Prostate gland (tissue), 2 donors: ENCODE measurements around the gene FAM161B. TPM values are rescaled to one million over a fixed set of nuclear protein-coding genes. Genes with fewer than 3 reads are reported as not detected.

Experiments
- DNase-seq: peaks from one replicate; pipeline ENCODE4 v3.0.0-alpha.2; 2019; ENCODE audit warnings: low spot score
- H3K27ac ChIP-seq, 2 donors: fragments of 200-600 bp; sonication (generic); 2 replicates each; pipeline ENCODE4 v1.5.1; 2017 to 2019
- H3K27me3 ChIP-seq: fragments of 200-600 bp; sonication (generic); replicated peaks from 2 replicates; pipeline ENCODE4 v1.5.1; 2019; ENCODE audit not compliant: insufficient read depth
- H3K36me3 ChIP-seq, 2 donors: fragments of 200-600 bp; sonication (generic); 1 replicate in 1 of 2; 2 replicates in 1 of 2; pipeline versions ENCODE4 v1.5.1 to v1.8.1; 2017 to 2019
- H3K4me1 ChIP-seq: fragments of 200-600 bp; sonication (generic); replicated peaks from 2 replicates; pipeline ENCODE4 v1.5.1; 2019
- H3K4me3 ChIP-seq, 2 donors: fragments of 200-600 bp; sonication (generic); 2 replicates each; pipeline ENCODE4 v1.5.1; 2017 to 2019
- H3K9me3 ChIP-seq: fragments of 200-600 bp; sonication (generic); 2 replicates; pipeline ENCODE4 v1.5.1; 2017
- CTCF ChIP-seq, 4 experiments: fragments of 200-600 bp in 2 of 4; fragments of 450-650 bp in 2 of 4; sonication (generic) in 2 of 4; IDR thresholded peaks; 1 replicate in 3 of 4; 2 replicates in 1 of 4; pipeline ENCODE4 v1.5.1; 2016 to 2019; ENCODE audit warnings: antibody characterized with exemption in 4 of 4, mild to moderate bottlenecking in 2 of 4, moderate library complexity in 2 of 4
- POLR2A ChIP-seq: fragments of 450-650 bp; IDR thresholded peaks from one replicate; pipeline ENCODE4 v1.6.1; 2016; ENCODE audit warnings: antibody characterized with exemption, mild to moderate bottlenecking
- POLR2AphosphoS5 ChIP-seq: sonication (generic); formaldehyde crosslinking; IDR thresholded peaks from one replicate; pipeline ENCODE4 v1.6.1; 2017; ENCODE audit warnings: antibody characterized with exemption
- WGBS: methylation state at CpG from one replicate; pipeline ENCODE4 v1.1.5; 2018; 5-methylcytosine and 5-hydroxymethylcytosine counted together
- intact Hi-C: fragments of 100-400 bp; cut with DNase I; formaldehyde crosslinking; loops from one replicate; pipeline ENCODE4 v1.14.2; 2022
- total RNA-seq, 2 donors: library from RNA; depleted of rRNA; stranded (reverse); fragments of >200 nt; gene quantifications; one replicate each; pipeline ENCODE4 v1.1.0, GENCODE V29; 2016

Gene FAM161B
- total RNA-seq, 2 donors from 2014 or later, result 9.3 to 13.8 TPM

DNA sequence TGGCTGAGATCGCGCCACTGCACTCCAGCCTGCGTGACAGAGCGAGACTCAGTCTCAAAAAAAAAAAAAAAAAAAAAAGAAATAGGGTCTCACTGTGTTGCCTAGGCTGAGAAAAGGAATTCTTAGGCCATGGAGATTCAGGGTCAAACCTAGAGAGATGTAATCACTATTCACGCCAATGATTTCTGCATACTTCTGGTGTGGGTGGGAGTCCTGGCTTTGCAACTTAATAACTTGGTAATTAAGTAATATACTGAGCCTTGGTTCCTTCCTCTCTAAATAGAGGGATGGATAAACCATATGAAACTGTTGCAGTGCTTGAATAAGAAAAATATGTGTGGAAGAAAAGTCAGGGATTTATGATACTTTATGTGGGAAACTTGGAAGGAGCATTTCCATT, 60.5 kb downstream of the FAM161B start:
- WGBS, result 72% methylated on average over 5 of the region's 5 CpGs
- Histone ChIP-seq H3K4me3 (no peak overlapping the region), H3K27me3 (no peaks in the 10 kb centered on the region), H3K36me3 (no peaks in the 10 kb centered on the region), H3K27ac (no peak overlapping the region), H3K9me3 (no peaks in the 10 kb centered on the region), H3K4me1 (peaks cover 3% of the 10 kb centered on the region)
- no peak for TF ChIP-seq POLR2A
- no peak for TF ChIP-seq CTCF (IDR thresholded peaks at IDR 0.05)
- TF ChIP-seq POLR2AphosphoS5, result no peak
- DNase-seq, result no peak
- intact Hi-C loops, result loop anchor here (5.0 kb wide), 2 partner anchors 37 to 162 kb away; partner anchors contain the start of gene PTGR2

GRCh38 chr14:73888971-73889370, 60.9 kb downstream of the FAM161B start:
- WGBS, result 72% methylated on average over 2 of the region's 2 CpGs
- Histone ChIP-seq H3K27me3 (no peaks in the 10 kb centered on the region), H3K36me3 (no peaks in the 10 kb centered on the region), H3K9me3 (no peaks in the 10 kb centered on the region), H3K27ac (no peak overlapping the region), H3K4me1 (peaks cover 3% of the 10 kb centered on the region), H3K4me3 (no peak overlapping the region)
- no peak for DNase-seq
- intact Hi-C loops, result loop anchor here (5.0 kb wide), 2 partner anchors 37 to 162 kb away; partner anchors contain the start of gene PTGR2
- TF ChIP-seq POLR2A (no peak), CTCF (IDR thresholded peaks at IDR 0.05) (no peak), POLR2AphosphoS5 (no peak)

- intact Hi-C loops, result loop anchor here (5.0 kb wide), 2 partner anchors 36 to 161 kb away; partner anchors contain the start of gene PTGR2
- Histone ChIP-seq H3K4me3 (no peak overlapping the region), H3K27me3 (no peaks in the 10 kb centered on the region), H3K4me1 (peaks cover 3% of the 10 kb centered on the region), H3K9me3 (no peaks in the 10 kb centered on the region), H3K36me3 (no peaks in the 10 kb centered on the region), H3K27ac (no peak overlapping the region)
- no peak for DNase-seq
- TF ChIP-seq POLR2A (no peak), CTCF (IDR thresholded peaks at IDR 0.05) (no peak), POLR2AphosphoS5 (no peak)
- 27% methylated on average over 3 of the region's 3 CpGs for WGBS
Measured at GRCh38 chr14:73888460-73888725, 61.5 kb downstream of the FAM161B start.

GRCh38 chr14:73887694-73888459, 62.0 kb downstream of the FAM161B start:
- Histone ChIP-seq H3K27me3 (no peaks in the 10 kb centered on the region), H3K27ac (peak overlapping the region; percentile 89 to 92), H3K4me3 (peak overlapping the region; percentile 56 to 74), H3K36me3 (no peaks in the 10 kb centered on the region), H3K9me3 (no peaks in the 10 kb centered on the region), H3K4me1 (peaks cover 3% of the 10 kb centered on the region)
- 17% methylated on average over 7 of the region's 7 CpGs for WGBS
- no peak for DNase-seq
- intact Hi-C loops, result loop anchor here (5.0 kb wide), 2 partner anchors 36 to 161 kb away; partner anchors contain the start of gene PTGR2
- TF ChIP-seq POLR2AphosphoS5 (no peak), POLR2A (no peak), CTCF (IDR thresholded peaks at IDR 0.05) (no peak)

GRCh38 chr14:73887318-73887616, 62.6 kb downstream of the FAM161B start:
- peaks cover 3% of the 10 kb centered on the region for H3K4me1 ChIP-seq
- peak overlapping the region; percentile 56 to 74 for H3K4me3 ChIP-seq
- no peaks in the 10 kb centered on the region for H3K9me3 ChIP-seq
- intact Hi-C loops, result loop anchor here (5.0 kb wide), 2 partner anchors 35 to 160 kb away; partner anchors contain the start of gene PTGR2
- no peaks in the 10 kb centered on the region for H3K27me3 ChIP-seq
- peak overlapping the region; percentile 89 to 92 for H3K27ac ChIP-seq
- no peak for DNase-seq
- 1% methylated on average over 7 of the region's 7 CpGs for WGBS
- no peak for TF ChIP-seq POLR2AphosphoS5
- TF ChIP-seq POLR2A, result no peak
- TF ChIP-seq CTCF (IDR thresholded peaks at IDR 0.05), result no peak
- H3K36me3 ChIP-seq, result no peaks in the 10 kb centered on the region
